ENCODE results near the gene MXI1.

- TF ChIP-seq CTCF (IDR thresholded peaks at IDR 0.05 in 8 of 11, conservative IDR thresholded peaks at IDR 0.05 in 3 of 11): no peak
- no peak for TF ChIP-seq POLR2AphosphoS5 (IDR thresholded peaks at IDR 0.05)
- TF ChIP-seq POLR2A (IDR thresholded peaks at IDR 0.05): no peak
Observed at GRCh38 chr10:110324201-110324804, 116.9 kb downstream of the MXI1 start.
